ENCODE results near the gene SLC1A2. TPM values are rescaled to one million over a fixed set of nuclear protein-coding genes. Genes with fewer than 3 reads are reported as not detected.

Gene SLC1A2
- total RNA-seq, 5 donors from 2014 or later (not counting 1 experiment from before 2014, with no cell fraction given): 0.07 to 0.19 (median 0.12) TPM

DNA sequence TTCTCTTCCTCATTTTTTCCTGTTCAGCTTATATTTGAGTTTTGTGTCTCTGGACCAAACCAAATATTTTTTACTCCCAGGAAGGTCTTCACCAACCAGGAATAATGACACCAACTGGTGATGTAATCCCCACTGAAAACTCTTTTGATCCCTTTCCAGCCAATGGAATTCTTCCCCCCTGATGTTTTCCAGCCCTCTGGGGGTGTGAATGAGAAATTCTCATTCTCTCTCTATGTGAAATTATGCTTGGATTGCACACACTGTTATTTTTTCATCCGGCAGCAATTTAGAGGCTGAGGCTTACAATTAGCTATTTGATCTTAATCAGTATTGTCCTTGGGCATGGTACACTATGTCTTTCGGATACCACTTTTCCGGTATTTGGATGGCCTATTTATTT is 39.5 kb upstream of the SLC1A2 start:
- Histone ChIP-seq H3K4me1 (ENCODE audit: control insufficient read depth in 1 of 2, extremely low read depth in 1 of 2, insufficient read depth in 2 of 2, low read length in 2 of 2) (no peaks in the 10 kb centered on the region), H3K4me3 (ENCODE audit: control insufficient read depth in 1 of 2, extremely low read depth in 1 of 2, low read length in 1 of 2) (no peak overlapping the region), H3K36me3 (ENCODE audit: control insufficient read depth in 2 of 2, extremely low read depth in 1 of 2, insufficient read depth in 1 of 2, low read length in 1 of 2) (no peaks in the 10 kb centered on the region), H3K27ac (ENCODE audit: low read length) (no peak overlapping the region), H3K27me3 (replicated peaks in 1 of 2; ENCODE audit: control insufficient read depth in 2 of 2, extremely low read depth in 1 of 2, insufficient read depth in 2 of 2, low read length in 1 of 2) (peaks cover 2 to 7% of the 10 kb centered on the region in 2 experiments), H3K9me3 (no peaks in the 10 kb centered on the region)
- ChIA-PET CTCF (no interaction called here), POLR2A (no interaction called here)
- no peaks in the 10 kb centered on the region for H3K36me3 Mint-ChIP-seq
- H3K27me3 Mint-ChIP-seq: peaks cover 23 to 26% of the 10 kb centered on the region in 2 donors
- no peak for ATAC-seq (replicated peaks in 1 of 4)
- H3K9me3 Mint-ChIP-seq: no peaks in the 10 kb centered on the region
- 100% methylated on average over 2 of the region's 3 CpGs for WGBS (ENCODE audit: insufficient coverage)
- H3K4me1 Mint-ChIP-seq: no peaks in the 10 kb centered on the region
- no peak overlapping the region for H3K4me3 Mint-ChIP-seq
- no peak overlapping the region for H3K27ac Mint-ChIP-seq
- DNase-seq: no peak

DNA sequence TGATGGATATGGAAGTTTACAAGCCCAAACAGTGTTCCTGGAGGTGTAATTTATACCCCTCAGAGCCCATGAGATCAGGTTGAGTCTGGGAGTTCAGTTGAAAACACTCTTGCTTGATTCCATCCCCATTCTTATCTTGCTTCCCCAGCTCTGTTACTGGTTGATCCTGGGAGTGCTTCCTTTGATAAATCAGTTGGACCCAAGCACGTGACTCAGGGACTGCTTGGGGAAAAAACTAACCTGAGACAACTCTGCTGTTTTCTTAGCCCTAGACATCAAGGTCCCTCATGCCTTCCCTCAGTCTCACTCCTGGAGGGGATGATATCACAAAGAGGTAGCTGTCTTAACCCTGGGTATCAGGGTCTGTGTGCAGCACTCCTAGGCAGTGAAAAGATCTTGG is 35.0 kb upstream of the SLC1A2 start:
- WGBS (ENCODE audit: insufficient coverage): no CpG with 5 or more reads among the region's 1 CpG
- no peak overlapping the region for H3K4me3 Mint-ChIP-seq
- no peak overlapping the region for H3K27ac ChIP-seq (ENCODE audit: low read length)
- POLR2A ChIA-PET: no interaction called here
- H3K4me1 ChIP-seq (ENCODE audit: control insufficient read depth in 1 of 2, extremely low read depth in 1 of 2, insufficient read depth in 2 of 2, low read length in 2 of 2): no peaks in the 10 kb centered on the region
- no peaks in the 10 kb centered on the region for H3K9me3 Mint-ChIP-seq
- H3K27ac Mint-ChIP-seq: no peak overlapping the region
- H3K4me3 ChIP-seq (ENCODE audit: control insufficient read depth in 1 of 2, extremely low read depth in 1 of 2, low read length in 1 of 2): no peak overlapping the region
- H3K36me3 ChIP-seq (ENCODE audit: control insufficient read depth in 2 of 2, extremely low read depth in 1 of 2, insufficient read depth in 1 of 2, low read length in 1 of 2): no peaks in the 10 kb centered on the region
- no peak for ATAC-seq (replicated peaks in 1 of 4)
- CTCF ChIA-PET: no interaction called here
- H3K9me3 ChIP-seq: no peaks in the 10 kb centered on the region
- DNase-seq: no peak
- no peaks in the 10 kb centered on the region for H3K4me1 Mint-ChIP-seq
- peaks cover 28 to 38% of the 10 kb centered on the region in 2 donors for H3K27me3 Mint-ChIP-seq
- peaks cover 2 to 5% of the 10 kb centered on the region in 2 experiments for H3K27me3 ChIP-seq (replicated peaks in 1 of 2; ENCODE audit: control insufficient read depth in 2 of 2, extremely low read depth in 1 of 2, insufficient read depth in 2 of 2, low read length in 1 of 2)
- H3K36me3 Mint-ChIP-seq: no peaks in the 10 kb centered on the region

- Histone ChIP-seq H3K9me3 (no peaks in the 10 kb centered on the region), H3K27ac (ENCODE audit: low read length) (no peak overlapping the region), H3K4me3 (ENCODE audit: control insufficient read depth in 1 of 2, extremely low read depth in 1 of 2, low read length in 1 of 2) (no peak overlapping the region), H3K4me1 (ENCODE audit: control insufficient read depth in 1 of 2, extremely low read depth in 1 of 2, insufficient read depth in 2 of 2, low read length in 2 of 2) (no peaks in the 10 kb centered on the region), H3K27me3 (replicated peaks in 1 of 2; ENCODE audit: control insufficient read depth in 2 of 2, extremely low read depth in 1 of 2, insufficient read depth in 2 of 2, low read length in 1 of 2) (peaks cover 3 to 22% of the 10 kb centered on the region in 2 experiments), H3K36me3 (ENCODE audit: control insufficient read depth in 2 of 2, extremely low read depth in 1 of 2, insufficient read depth in 1 of 2, low read length in 1 of 2) (no peaks in the 10 kb centered on the region)
- Mint-ChIP-seq H3K27ac (no peak overlapping the region), H3K27me3 (peaks cover 37 to 50% of the 10 kb centered on the region in 2 donors), H3K4me3 (no peak overlapping the region), H3K36me3 (no peaks in the 10 kb centered on the region), H3K4me1 (no peaks in the 10 kb centered on the region), H3K9me3 (no peaks in the 10 kb centered on the region)
- no peak for ATAC-seq (replicated peaks in 1 of 4)
- no peak for DNase-seq
- WGBS (ENCODE audit: insufficient coverage): no CpG with 5 or more reads among the region's 2 CpGs
- CTCF ChIA-PET: no interaction called here
- POLR2A ChIA-PET: no interaction called here
Measured at GRCh38 chr11:35436581-35437250, 17.4 kb upstream of the SLC1A2 start.

GRCh38 chr11:35433588-35433987 is 14.2 kb upstream of the SLC1A2 start:
- H3K36me3 ChIP-seq (ENCODE audit: control insufficient read depth in 2 of 2, extremely low read depth in 1 of 2, insufficient read depth in 1 of 2, low read length in 1 of 2): no peaks in the 10 kb centered on the region
- Mint-ChIP-seq H3K4me3 (no peak overlapping the region), H3K27ac (no peak overlapping the region), H3K9me3 (no peaks in the 10 kb centered on the region), H3K27me3 (peaks cover 47 to 58% of the 10 kb centered on the region in 2 donors), H3K36me3 (no peaks in the 10 kb centered on the region), H3K4me1 (no peaks in the 10 kb centered on the region)
- H3K9me3 ChIP-seq: no peaks in the 10 kb centered on the region
- no peak overlapping the region for H3K27ac ChIP-seq (ENCODE audit: low read length)
- no peaks in the 10 kb centered on the region for H3K4me1 ChIP-seq (ENCODE audit: control insufficient read depth in 1 of 2, extremely low read depth in 1 of 2, insufficient read depth in 2 of 2, low read length in 2 of 2)
- ATAC-seq (replicated peaks in 1 of 4) (no peak), DNase-seq (no peak)
- H3K4me3 ChIP-seq (ENCODE audit: control insufficient read depth in 1 of 2, extremely low read depth in 1 of 2, low read length in 1 of 2): no peak overlapping the region
- 88% methylated on average over 2 of the region's 3 CpGs for WGBS (ENCODE audit: insufficient coverage)
- POLR2A ChIA-PET: no interaction called here
- CTCF ChIA-PET: no interaction called here
- H3K27me3 ChIP-seq (replicated peaks in 1 of 2; ENCODE audit: control insufficient read depth in 2 of 2, extremely low read depth in 1 of 2, insufficient read depth in 2 of 2, low read length in 1 of 2): peaks cover 0 to 25% of the 10 kb centered on the region in 2 experiments

GRCh38 chr11:35432464-35432863 is 13.1 kb upstream of the SLC1A2 start:
- H3K36me3 Mint-ChIP-seq: no peaks in the 10 kb centered on the region
- WGBS (ENCODE audit: insufficient coverage): 89% methylated on average over 13 of the region's 14 CpGs
- DNase-seq: no peak

DNA sequence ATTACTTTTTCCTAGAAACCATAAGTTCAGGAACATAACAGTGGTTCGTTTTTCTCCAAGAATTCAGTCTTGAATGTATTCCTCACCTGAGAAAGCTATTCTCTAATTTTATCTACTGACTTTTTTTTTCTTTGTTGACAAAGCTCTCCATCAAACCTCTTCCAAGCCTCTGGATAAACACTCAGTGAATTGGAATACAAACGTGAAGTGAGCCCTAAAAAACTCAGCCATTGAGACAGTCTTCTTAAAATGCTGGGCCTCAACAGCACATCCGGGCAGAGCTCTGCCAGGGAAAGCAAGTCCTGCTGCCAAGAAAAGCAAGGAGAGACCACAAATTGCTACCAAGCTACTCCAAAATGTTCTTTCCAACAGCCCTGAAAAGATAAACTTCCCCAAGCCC is 7.7 kb upstream of the SLC1A2 start:
- Histone ChIP-seq H3K27ac (ENCODE audit: low read length) (no peak overlapping the region), H3K4me3 (ENCODE audit: control insufficient read depth in 1 of 2, extremely low read depth in 1 of 2, low read length in 1 of 2) (no peak overlapping the region), H3K27me3 (replicated peaks in 1 of 2; ENCODE audit: control insufficient read depth in 2 of 2, extremely low read depth in 1 of 2, insufficient read depth in 2 of 2, low read length in 1 of 2) (peaks cover 2 to 11% of the 10 kb centered on the region in 2 experiments), H3K4me1 (ENCODE audit: control insufficient read depth in 1 of 2, extremely low read depth in 1 of 2, insufficient read depth in 2 of 2, low read length in 2 of 2) (no peaks in the 10 kb centered on the region), H3K36me3 (ENCODE audit: control insufficient read depth in 2 of 2, extremely low read depth in 1 of 2, insufficient read depth in 1 of 2, low read length in 1 of 2) (no peaks in the 10 kb centered on the region), H3K9me3 (no peaks in the 10 kb centered on the region)
- ChIA-PET CTCF (no interaction called here), POLR2A (no interaction called here)
- Mint-ChIP-seq H3K27me3 (peaks cover 62 to 66% of the 10 kb centered on the region in 2 donors), H3K27ac (no peak overlapping the region), H3K4me1 (no peaks in the 10 kb centered on the region), H3K4me3 (no peak overlapping the region), H3K36me3 (no peaks in the 10 kb centered on the region), H3K9me3 (no peaks in the 10 kb centered on the region)
- no peak for ATAC-seq (replicated peaks in 1 of 4)
- DNase-seq: no peak
- WGBS (ENCODE audit: insufficient coverage): 60% methylated on average over 2 of the region's 3 CpGs

More at GRCh38 chr11:35432464-35432863, 13.1 kb upstream of the SLC1A2 start:
- Histone ChIP-seq H3K27ac (ENCODE audit: low read length) (no peak overlapping the region), H3K36me3 (ENCODE audit: control insufficient read depth in 2 of 2, extremely low read depth in 1 of 2, insufficient read depth in 1 of 2, low read length in 1 of 2) (no peaks in the 10 kb centered on the region), H3K4me3 (ENCODE audit: control insufficient read depth in 1 of 2, extremely low read depth in 1 of 2, low read length in 1 of 2) (no peak overlapping the region), H3K4me1 (ENCODE audit: control insufficient read depth in 1 of 2, extremely low read depth in 1 of 2, insufficient read depth in 2 of 2, low read length in 2 of 2) (no peaks in the 10 kb centered on the region), H3K27me3 (replicated peaks in 1 of 2; ENCODE audit: control insufficient read depth in 2 of 2, extremely low read depth in 1 of 2, insufficient read depth in 2 of 2, low read length in 1 of 2) (peaks cover 0 to 25% of the 10 kb centered on the region in 2 experiments), H3K9me3 (no peaks in the 10 kb centered on the region)
- ChIA-PET CTCF (no interaction called here), POLR2A (no interaction called here)
- ATAC-seq (replicated peaks in 1 of 4): no peak
- Mint-ChIP-seq H3K9me3 (no peaks in the 10 kb centered on the region), H3K4me1 (no peaks in the 10 kb centered on the region), H3K27me3 (peaks cover 51 to 56% of the 10 kb centered on the region in 2 donors), H3K4me3 (no peak overlapping the region), H3K27ac (no peak overlapping the region)

DNA sequence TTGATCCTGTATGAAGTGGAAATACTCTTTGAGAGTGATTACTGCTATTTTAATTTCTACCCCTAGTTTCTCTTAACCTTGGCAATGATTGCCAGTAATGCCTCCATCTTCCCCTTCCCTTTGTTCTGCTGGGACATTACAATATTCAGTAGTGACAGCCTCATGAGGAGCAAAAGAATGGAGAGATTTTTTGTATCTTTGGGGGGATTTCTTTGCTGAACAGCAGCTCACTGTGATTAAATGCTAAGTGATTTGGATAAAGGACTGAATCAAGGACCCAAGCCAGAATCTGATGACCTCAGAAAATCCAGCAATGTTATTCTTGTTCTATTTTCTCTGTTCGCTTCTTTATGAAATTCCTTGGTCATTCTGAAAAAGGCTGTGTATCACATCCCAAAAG is 7.0 kb upstream of the SLC1A2 start:
- Histone ChIP-seq H3K27ac (ENCODE audit: low read length) (no peak overlapping the region), H3K36me3 (ENCODE audit: control insufficient read depth in 2 of 2, extremely low read depth in 1 of 2, insufficient read depth in 1 of 2, low read length in 1 of 2) (no peaks in the 10 kb centered on the region), H3K27me3 (replicated peaks in 1 of 2; ENCODE audit: control insufficient read depth in 2 of 2, extremely low read depth in 1 of 2, insufficient read depth in 2 of 2, low read length in 1 of 2) (peaks cover 2 to 13% of the 10 kb centered on the region in 2 experiments), H3K4me1 (ENCODE audit: control insufficient read depth in 1 of 2, extremely low read depth in 1 of 2, insufficient read depth in 2 of 2, low read length in 2 of 2) (no peaks in the 10 kb centered on the region), H3K4me3 (ENCODE audit: control insufficient read depth in 1 of 2, extremely low read depth in 1 of 2, low read length in 1 of 2) (no peak overlapping the region), H3K9me3 (no peaks in the 10 kb centered on the region)
- WGBS (ENCODE audit: insufficient coverage): no CpG with 5 or more reads among the region's 1 CpG
- H3K36me3 Mint-ChIP-seq: no peaks in the 10 kb centered on the region
- DNase-seq (no peak), ATAC-seq (replicated peaks in 1 of 4) (no peak)
- no peak overlapping the region for H3K4me3 Mint-ChIP-seq
- ChIA-PET POLR2A (no interaction called here), CTCF (no interaction called here)
- H3K27ac Mint-ChIP-seq: no peak overlapping the region
- H3K9me3 Mint-ChIP-seq: no peaks in the 10 kb centered on the region
- H3K27me3 Mint-ChIP-seq: peaks cover 66 to 67% of the 10 kb centered on the region in 2 donors
- H3K4me1 Mint-ChIP-seq: peaks cover 0 to under 1% (median 0%) of the 10 kb centered on the region in 3 donors

Measured in T-cell (primary cell).